Erythroblast (primary cell): ENCODE measurements around the gene CCZ1B.
"Not testable (repeated sequence)": the region's sequence is repeated elsewhere in the genome, so short reads cannot be mapped to it uniquely, and the experiment has no call there.

Experiments
- DNase-seq, 2 experiments: peaks; one replicate each; lab custom pipeline; 2025; lab: John Stamatoyannopoulos, UW

Gene CCZ1B

DNA sequence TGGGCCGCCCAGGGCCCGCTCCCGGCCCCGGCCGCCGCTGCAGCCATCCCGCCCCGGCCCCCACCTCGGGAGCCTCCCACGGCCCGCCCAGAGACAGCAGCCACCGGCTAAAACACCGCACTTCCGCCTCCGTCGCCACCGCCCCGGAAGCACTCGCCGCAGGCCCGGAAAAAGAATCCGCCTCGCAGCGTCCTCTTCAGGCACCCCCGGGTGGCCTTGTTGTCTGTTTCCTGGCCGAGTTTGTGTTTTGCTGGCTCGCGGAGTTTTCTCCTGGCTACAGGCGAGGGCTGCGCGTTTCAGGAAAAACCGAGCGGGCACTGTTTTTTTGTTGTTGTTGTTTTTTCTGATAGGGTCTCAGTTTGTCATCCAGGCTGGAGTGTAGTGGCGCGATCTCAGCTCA lies at the start of gene CCZ1B:
Gene CCZ1B, minus strand, starts transcription at position 125 of the 400 bp plus-strand sequence. Its CDS starts 78 bp downstream, at position 47.
- DNase-seq, result peak; percentile 86 to 87

DNA sequence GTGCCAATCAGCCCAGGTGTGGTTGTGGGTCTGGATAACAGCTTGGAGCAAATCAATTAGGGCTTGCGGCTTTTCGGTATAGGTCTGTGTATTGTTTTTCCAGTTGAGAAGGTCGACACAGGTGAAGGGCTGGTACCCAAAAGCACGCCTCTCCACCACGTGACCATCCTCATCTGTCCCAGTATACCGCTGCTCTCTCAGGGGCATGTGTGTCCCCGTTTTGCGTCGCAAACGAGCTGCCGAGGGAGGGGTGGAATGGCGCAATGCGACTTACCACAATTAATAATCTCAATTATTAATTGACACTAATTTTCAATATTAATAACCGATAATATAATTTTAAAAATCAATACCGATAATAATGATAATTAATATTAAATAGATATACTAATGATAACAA lies 48.9 kb upstream of the CCZ1B start:
- DNase-seq, result not testable (repeated sequence)

DNA sequence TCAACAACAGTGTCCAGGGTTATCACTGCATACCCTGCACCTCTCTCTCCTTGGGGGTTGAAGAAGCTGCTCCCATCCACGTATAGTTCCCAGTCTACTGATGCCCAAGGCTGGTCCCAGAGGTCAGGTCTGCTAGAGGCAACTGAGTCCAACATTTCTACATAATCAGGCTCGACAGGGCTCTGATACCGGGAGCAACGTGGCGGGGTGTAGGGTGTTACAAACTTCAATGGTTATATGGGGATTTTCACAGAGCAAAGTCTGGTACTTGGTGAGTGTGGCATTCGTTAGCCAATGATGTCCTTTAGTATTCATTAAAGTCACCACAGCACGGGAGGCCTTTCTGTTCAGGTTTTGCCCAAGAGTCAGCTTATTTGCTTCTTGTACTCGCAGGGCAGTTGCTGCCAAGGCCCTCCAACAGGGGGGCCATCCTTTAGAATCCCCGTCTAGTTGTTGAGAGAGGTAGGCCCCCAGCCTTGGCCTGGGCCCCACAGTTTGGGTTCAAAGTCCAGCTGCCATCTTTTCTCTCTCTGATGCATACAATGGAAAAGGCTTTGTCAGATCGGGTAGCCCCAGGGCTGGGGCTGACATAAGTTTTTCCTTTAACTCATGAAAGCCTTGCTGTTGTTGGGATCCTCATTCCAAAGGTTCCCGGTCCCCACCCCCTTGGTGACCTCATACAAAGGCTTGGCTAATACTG lies 46.3 kb upstream of the CCZ1B start:
- DNase-seq, result not testable (repeated sequence)

DNA sequence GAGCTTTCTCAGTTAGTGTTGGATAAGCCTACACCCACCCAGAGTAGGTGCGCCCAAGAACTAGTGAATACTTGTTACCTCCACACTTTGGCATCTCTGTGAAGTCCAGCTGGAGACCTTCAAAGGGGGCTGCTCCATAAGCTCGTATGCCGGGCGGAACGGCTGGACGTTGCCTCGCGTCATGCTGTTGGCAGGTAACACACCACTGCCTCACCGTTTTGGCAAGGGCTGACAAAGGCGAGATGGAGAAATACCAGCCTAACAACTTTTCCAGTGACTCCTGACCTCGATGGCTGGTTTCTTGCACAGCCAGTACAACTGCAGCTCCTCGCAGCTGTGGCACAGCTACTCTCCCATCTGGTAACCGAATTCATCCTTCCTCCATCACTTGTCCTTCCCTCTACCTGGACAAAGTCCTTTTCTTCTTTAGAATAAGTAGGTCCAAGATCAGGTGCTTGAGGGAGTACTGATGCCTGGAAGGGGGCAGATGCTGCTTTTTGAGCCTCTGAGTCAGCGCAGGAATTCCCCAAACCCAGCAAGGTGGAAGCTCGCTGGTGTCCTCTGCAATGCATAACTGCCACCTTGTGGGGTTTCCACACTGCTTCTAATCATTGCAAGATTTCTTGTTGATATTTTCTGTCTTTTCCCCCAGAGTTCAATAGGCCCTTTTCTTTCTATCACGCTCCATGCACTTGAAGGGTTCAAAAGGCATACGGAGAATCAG lies 45.5 kb upstream of the CCZ1B start:
- DNase-seq, result not testable (repeated sequence)

DNA sequence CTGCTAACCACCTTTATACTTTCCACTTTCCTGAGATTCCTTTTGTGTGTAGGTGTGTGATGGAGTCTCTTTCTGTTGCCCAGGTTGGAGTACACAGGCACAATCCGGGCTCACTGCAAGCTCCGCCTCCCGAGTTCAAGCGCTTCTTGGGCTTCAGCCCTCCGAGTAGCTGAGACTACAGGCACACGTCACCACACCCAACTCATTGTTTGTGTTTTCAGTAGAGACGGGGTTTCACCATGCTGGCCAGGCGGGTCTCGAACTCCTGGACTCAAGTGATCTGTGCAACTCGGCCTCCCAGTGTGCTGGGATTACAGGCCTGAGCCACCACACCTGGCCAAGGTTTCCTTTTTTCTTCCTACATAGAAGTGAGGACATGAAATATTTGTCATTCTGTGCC lies 38.7 kb upstream of the CCZ1B start:
- DNase-seq, result not testable (repeated sequence)

DNA sequence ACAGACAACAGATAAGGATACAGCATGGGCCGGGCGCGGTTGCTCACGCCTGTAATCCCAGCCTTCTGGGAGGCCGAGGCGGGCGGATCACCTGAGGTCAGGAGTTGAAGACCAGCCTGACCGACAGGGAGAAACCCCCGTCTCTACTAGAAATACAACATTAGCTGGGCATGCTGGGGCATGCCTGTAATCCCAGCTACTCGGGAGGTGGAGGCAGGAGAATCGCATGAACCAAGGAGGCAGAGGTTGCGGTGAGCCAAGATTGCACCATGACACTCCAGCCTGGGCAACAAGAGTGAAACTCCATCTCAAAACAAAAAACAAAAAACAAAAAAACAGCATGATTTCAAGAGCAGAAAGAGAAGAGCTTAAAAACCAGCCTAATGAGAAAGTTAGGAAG lies 38.1 kb upstream of the CCZ1B start:
- DNase-seq, result not testable (repeated sequence)

DNA sequence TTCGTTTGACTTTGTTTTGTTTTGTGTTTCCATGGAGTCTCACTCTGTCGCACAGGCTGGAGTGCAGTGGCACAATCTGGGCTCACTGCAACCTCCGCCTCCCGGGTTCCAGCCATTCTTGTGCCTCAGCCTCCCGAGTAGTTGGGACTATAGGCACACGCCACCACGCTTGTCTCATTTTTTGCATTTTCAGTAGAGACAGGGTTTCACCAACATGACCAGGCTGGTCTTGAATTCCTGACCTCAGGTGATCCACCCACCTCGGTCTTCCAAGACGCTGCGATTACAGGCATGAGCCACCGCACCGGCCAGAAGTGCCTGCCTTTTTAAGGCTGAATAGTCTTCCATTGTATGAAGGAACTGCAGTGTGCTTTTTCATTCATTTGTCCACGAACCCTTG lies 36.8 kb upstream of the CCZ1B start:
- DNase-seq, result not testable (repeated sequence)

DNA sequence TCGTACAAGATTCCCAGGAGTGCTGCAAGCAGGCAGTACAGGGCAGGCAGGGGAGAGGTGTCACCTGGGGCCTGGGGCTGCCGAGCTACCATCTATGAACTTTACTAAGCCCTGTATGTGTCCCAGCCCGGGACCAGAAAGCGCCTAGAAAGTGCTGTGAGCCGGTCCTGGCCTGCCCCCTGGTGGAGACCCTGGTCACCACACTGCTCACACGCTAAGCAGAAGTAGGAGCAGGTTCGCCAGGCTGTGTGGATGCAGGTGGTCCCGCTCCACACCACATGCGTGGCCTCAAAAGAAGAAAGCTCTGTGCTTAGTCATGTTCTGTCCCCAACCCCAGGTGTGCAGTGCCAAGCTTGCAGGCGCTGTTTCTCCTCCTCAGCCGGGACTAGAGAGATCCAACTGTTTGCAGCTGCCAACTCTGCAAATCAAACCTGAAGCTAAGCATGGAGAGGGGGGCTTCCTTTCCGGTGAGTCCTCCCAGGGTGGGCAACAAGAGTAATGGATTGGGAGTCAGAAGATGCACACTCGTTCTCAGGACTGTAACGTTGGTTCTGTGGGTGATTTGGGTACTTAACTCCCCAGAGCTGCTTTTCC lies 31.7 kb upstream of the CCZ1B start:
- peak; percentile 60 to 72 for DNase-seq

DNA sequence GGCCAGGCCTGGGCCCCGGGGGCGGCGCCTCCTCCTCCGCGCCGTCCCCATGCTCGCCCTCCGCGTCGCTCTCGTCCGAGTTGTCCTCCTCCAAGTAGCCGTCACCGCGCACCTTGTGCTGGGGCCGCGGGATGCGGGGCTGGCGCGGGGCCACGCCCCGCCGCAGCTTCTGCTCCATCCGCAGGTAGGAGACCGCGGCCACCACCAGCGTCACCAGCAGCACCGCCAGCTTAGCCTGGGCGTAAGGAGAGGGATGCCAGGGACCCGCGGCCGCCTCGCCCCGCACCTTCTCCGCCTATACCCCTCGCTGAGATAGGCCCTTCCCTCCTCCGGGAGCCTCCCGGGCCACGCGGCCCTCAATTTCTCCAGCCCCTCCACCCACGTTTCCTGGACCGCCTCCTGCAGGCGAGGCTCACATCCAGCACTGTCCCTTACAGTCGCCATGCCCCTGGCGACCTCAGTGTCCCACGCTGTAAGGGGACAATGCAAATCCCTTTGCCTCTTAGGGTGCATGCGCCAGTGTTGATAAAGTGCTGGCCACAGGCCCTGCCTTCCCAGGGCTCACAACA lies 29.6 kb upstream of the CCZ1B start:
- not testable (repeated sequence) for DNase-seq

DNA sequence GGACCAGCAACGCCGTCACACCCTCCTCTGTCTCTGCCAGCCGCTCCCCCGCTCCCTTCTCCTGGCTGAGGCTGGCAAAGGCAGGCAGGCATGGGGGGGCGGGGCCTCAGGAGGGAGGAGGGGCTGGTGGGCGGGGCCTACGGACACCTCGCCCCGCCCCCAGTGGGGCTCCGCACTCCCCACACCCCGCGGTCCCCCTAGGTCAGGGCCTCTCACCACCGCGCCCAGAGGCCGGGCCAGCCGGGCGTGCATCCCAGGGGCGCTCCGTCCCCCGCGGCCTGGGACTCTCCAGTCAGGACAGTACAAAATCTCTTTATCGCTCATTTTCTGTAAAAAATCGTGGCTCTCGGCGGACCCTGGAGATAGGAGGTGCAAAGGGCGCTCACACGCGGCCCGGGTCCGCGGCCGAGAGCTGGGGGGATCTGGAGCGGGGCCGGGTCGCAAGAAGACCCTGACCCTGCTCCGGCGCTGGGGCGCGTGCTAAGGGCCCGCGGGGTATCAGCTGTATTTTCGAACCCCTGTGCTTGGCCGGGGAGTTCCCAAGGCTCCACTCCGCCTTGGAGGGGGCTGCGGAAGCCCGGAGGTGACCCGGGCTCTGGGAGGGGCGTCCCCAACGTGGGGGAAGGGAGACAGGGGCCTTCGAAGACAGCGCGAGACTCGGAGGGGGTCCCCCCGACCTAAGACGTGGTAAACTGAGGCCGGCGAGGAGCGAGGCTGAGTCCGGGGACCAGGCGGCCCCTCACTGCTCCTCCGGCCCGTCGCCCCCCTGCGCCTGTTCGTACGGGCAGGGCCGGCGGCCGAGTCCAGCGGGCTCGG lies 28.9 kb upstream of the CCZ1B start:
- DNase-seq, result peak; percentile 20 to 38

DNA sequence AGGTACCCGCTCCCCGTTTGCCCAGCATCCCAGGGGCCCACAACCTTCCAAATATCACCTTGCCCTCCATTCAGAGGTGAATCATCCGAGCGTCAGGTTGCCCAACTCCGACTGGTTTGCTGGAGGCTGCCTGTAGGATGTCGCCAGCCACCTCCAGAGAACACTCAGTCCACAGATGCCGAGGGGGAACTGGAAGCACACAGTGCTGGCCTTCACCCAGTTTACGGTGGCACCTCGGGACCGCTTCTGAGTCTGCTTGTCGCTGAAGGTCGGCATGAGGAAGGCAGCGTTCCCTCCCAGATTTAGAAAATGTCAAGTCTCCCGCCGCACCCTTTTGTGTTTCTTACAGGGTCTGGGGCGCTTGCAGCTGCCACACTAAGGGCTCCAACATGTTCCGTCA lies 27.6 kb upstream of the CCZ1B start:
- DNase-seq, result not testable (repeated sequence)

DNA sequence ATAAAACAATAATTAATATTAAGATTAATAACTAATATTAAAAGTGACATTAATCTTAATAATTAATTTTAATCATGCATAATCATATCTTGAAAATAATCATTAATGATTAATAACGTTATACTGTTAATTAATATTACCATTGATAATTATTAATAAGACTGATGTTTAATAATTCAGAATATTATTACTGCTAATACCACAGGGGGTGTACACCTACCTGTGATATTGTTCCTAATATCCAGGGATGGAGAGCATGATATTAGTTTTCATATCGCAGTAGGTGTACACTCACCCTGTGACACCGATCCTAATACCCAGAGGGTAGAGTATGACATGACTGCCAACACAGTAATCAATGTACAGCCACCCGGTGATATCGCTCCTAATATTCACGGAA lies 23.1 kb upstream of the CCZ1B start:
- DNase-seq, result not testable (repeated sequence)

DNA sequence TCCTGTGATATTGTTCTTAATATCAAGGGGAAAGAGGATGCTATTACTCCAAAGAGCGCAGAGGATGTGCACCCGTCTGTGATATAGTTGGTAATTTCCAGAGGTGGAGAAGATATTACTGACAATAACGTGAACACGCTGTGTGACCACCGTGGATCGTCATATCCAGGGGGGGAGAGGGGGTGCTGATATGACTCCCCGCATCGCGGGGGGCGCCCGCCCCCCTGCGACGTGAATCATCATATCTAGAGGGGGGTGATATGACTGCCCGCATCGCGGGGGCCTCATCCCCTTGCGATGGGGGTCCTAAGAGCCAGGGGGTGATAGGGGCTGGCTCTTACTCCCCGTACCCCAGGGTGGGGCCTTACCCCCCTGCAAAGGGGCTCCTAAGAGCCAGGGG lies 21.7 kb upstream of the CCZ1B start:
- DNase-seq, result not testable (repeated sequence)

DNA sequence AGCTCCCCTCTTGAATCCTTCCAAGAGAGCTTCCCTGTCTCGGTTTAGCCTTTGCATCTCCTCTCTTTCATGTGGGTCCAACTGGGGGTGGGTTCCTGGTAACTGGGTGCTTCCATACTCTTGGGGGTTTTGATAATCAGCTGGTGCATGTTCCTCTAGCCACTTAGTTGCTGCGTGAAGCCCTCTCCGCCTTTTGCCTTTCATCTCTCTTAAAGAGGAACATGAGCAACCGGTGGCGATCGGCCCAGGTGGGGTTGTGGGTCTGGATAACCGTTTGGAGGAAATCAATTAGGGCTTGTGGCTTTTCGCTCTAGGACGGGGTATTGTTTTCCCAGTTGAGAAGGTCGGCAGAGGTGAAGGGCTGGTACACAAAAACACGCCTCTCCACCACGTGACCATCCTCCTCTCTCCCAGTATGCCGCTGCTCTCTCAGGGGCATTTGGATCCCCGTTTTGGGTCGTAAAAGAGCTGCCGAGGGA lies 19.9 kb upstream of the CCZ1B start:
- DNase-seq, result not testable (repeated sequence)

DNA sequence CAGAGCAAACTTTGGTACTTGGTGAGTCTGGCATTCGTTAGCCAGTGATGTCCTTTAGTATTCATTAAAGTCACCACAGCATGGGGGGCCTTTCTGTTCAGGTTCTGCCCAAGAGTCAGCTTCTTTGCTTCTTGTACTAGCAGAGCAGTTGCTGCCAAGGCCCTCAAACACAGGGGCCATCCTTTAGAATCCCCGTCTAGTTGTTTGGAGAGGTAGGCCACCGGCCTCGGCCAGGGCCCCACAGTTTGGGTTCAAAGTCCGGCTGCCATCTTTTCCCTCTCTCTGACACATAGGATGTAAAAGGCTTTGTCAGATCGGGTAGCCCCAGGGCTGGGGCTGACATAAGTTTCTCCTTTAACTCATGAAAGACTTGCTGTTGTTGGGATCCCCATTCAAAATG lies 17.6 kb upstream of the CCZ1B start:
- DNase-seq, result not testable (repeated sequence)

DNA sequence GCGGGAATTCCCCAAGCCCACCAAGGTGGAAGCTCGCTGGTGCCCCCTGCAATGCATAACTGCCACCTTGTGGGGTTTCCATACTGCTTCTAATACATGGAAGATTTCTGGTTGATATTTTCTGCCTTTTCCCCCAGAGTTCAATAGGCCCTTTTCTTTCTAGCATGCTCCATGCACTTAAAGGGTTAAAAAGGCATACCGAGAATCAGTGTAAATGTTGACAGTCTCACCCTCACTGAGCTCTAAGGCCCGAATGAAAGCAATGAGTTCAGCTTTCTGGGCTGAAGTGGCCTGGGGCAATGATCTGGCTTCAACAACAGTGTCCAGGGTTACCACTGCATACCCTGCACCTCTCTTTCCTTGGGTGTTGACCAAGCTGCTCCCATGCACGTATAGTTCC lies 17.0 kb upstream of the CCZ1B start:
- DNase-seq, result not testable (repeated sequence)

DNA sequence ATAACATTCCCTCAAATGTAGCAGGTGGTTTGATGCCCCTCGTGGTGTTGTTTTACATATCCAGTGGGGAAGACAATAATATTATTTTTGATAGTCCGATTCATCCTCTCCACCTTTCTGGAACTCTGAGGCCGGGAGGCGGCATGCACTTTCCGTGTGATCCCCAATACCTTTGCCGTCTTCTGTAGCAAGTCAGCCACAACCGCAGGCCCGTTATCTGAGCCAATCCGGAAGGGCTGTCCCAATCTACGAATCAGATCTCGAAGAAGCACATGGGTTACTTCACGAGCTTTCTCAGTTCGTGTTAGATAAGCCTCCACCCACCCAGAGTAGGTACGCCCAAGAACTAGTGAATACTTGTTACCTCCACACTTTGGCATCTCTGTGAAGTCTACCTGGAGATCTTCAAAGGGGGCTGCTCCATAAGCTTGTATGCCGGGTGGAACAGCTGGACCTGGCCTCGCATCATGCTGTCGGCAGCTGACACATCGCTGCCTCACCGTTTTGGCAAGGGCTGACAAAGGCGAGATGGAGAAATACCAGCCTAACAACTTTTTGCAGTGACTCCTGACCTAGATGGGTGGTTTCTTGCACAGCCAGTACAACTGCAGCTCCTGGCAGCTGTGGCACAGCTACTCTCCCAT lies 16.3 kb upstream of the CCZ1B start:
- DNase-seq, result not testable (repeated sequence)

DNA sequence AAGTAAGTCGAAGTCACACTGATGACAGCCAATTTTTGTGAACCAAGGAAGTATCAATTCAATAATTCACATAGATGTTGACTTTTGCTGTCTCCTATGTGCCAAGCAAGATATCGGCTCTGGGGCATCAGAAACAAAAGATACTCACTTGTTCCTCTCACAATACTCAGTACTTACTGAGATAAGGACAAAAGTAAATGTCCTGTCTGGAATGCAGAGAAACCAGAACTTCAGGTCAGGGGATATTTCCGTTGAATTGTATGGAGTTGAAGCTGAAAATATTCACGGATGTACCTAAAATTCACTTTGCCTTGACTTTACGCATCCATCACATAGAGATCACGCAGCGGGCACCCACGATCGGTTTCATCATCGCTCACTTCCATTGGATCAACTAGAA lies 11.0 kb upstream of the CCZ1B start:
- not testable (repeated sequence) for DNase-seq

DNA sequence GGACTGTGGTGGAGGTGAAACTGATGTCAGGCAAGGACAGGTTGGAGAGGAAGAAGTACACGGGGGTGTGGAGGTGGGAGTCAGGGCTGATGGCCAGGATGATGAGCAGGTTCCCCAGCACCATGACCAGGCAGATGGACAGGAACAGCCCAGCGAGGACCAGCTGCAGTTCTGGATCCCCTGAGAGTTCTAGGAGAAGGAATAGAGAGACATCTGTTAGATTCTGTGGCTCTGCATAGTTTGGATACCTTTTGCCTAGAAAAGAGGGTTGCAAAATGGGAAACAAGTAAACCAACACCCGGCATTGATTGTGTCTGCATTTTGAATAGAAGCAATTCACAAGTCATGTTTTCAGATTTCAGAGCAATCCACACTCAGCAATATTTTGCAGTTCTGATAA lies 9.4 kb upstream of the CCZ1B start:
- not testable (repeated sequence) for DNase-seq
